A204.1 (cell line): ENCODE measurements around the gene TBCK.
"Not testable (repeated sequence)": the region's sequence is repeated elsewhere in the genome, so short reads cannot be mapped to it uniquely, and the experiment has no call there.

Experiments
- FAIRE-seq: peaks from 2 replicates; lab custom pipeline; 2012; peaks lifted over from hg19 to GRCh38; lab: Jason Lieb, UNC

Gene TBCK

DNA sequence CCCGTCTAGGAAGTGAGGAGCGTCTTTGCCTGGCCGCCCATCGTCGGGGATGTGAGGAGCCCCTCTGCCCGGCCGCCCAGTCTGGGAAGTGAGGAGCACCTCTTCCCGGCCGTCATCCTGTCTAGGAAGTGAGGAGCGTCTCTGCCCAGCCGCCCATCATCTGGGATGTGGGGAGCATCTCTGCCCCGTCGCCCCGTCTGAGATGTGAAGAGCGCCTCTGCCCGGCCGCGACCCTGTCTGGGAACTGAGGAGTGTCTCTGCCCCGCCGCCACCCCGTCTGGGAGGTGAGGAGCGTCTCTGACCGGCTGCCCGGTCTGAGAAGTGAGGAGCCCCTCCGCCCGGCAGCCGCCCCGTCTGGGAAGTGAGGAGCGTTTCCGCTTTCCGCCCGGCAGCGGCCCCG lies 5.2 kb upstream of the TBCK start:
- FAIRE-seq, result not testable (repeated sequence)

DNA sequence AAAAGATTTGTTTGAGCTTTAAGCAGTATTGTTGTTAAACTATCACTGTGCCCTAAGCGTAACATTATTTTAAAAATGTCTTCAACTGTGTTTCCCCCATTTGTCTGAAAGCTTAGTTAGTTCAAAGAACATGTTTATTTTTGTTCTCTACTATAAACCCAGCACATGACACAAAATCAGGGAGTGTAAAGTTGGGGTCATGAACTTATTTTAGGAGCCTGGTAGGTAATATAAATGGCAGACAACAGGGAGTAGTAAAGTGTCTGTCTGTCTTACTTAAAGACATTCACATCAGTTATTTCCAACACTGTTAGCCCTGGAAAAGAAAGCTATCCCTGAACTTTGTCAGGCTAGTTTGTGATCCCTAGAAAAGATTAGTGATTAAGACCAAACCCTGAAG lies 4.2 kb upstream of the TBCK start:
- FAIRE-seq, result no peak

GRCh38 chr4:106318511-106318910 lies 2.5 kb upstream of the TBCK start:
- no peak for FAIRE-seq

GRCh38 chr4:106317815-106318214 lies 1.8 kb upstream of the TBCK start:
- FAIRE-seq, result no peak

DNA sequence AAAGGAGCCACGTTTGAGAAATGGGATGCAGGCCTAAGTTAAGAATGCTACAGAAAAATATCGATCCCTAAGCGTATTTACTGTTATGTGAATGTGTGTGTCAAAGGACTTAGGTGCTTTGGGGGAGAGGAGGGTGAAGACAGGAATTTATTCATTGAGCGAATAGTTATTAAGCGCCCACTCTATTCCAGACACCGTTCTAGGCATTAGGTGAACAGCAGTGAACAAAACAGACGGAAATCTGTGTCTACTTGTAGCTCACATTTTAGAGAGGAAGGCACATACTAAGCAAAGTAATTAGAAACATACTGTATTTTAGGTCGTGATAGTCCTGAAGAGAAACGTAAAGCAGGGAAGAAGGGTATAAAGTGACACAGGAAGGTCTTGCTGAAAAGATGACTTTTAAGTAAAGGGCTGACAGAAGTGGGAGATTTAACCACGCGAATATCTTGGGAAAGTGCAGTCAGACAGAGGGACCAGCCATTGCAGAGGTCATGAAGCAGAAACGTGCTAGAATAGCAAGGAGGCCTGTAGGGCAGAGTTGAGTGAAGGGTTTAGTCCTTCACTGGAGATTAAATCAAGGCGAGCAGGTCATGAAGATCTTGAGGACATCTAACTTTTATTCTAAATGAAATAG lies 882 bp upstream of the TBCK start:
- FAIRE-seq, result no peak

DNA sequence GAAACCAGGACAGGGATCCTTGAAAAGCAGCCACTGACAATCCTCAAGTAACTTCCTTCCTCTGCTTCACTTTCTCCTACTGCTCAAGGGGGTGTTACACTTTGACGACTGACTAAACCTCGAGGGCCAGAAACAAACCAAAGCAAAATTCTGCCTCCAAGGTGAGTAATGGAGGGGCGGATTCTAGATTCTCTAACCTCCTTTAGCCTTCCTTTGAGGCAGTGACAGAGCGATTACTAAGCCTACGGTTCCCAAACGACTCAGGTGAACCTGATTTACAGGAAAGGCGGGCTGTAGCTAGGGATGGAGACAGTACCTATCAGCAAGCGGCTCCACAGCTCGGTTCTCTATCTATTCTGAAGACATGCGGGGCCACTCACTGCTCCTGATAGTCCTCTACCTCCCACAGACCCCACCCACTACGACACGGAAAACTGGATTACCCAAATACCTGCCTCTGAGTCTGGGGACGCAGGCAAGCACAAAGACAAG lies 487 bp downstream of the TBCK start:
- FAIRE-seq, result no peak

DNA sequence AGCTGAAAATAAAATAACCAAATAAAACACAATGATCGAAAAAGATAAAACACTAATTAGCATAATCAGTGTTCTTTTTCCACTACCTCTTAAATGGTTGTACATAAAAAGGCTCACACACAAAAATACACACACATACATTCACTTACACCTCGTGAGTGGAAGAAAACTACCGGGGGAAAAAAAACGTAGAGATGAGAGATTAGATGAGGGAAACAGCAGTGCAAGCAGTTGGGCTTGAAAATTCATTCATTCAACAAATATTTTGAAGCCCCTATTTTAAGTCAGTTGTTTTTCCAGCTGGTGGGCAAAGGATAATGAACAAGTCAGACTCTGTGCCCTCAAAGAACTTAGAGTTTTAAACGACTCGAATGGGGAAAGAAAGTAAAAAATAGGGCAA lies 1.0 kb downstream of the TBCK start:
- no peak for FAIRE-seq

DNA sequence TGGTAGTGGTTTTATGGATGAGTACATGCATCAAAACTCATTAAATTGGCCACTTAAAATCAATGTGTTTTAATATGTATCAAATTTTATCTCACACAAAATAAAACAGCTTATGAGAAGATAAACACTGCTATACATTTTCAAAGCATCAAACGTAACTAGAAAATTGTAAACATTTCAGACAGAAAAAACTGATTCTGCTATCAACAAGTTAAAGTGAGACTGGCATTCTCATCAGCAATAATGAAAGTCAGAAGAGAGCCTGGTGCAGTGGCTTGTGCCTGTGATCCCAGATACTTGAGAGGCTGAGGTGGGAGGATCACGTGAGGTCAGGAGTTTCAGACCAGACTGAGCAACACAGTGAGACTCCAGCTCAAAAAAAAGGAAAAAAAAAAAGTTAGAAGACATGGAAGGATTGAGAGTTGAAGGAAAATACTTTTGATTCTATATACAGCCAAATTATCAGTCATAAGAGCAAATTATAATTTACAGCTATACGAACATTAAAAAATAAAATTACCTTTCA lies 2.9 kb downstream of the TBCK start:
- no peak for FAIRE-seq

DNA sequence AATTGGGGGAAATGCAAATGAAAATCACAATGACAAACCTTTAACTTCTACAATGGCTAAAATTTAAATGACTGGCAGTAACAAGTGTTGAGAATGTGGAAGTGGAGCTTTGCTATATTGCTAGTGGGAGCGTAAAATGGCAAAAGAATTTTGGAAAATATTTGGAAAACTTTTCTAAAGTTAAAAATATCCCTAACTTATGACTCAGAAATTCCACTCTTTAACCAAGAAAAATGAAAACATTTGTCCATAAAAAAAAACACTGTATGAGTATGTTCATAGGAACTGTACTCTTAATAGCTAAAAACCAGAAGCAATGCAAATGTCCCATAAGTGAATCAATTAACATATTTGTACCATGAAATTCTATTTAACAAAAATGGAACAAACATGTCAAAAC lies 3.6 kb downstream of the TBCK start:
- FAIRE-seq, result no peak

GRCh38 chr4:106306561-106306960 lies 9.4 kb downstream of the TBCK start:
- no peak for FAIRE-seq

DNA sequence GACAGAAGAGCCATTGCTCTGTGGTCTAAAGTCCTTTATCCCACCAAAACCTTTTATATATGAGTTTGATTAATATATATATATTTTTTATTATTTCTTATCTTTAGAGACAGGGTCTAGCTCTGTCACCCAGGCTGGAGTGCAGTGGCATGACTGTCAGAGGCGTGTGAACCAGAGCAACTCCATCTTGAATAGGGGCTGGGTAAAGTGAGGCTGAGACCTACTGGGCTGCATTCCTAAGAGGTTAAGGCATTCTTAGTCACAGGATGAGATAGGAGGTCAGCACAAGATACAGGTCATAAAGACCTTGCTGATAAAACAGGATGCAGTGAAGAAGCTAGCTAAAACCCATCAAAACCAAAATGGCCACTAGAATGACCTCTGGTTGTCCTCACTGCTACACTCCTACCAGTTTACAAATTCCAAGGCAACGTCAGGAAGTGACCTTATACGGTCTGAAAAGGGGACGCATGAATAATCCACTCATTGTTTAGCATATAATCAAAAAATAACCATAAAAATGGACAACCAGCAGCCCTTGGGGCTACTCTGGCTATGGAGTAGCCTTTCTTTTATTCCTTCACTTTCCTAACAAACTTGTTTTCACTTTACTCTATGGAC lies 10.5 kb downstream of the TBCK start:
- FAIRE-seq, result no peak

GRCh38 chr4:106304632-106305031 lies 11.4 kb downstream of the TBCK start:
- FAIRE-seq, result no peak

GRCh38 chr4:106303548-106304281 lies 12.3 kb downstream of the TBCK start:
- FAIRE-seq, result no peak

GRCh38 chr4:106302062-106302438 lies 14.0 kb downstream of the TBCK start:
- FAIRE-seq, result no peak

GRCh38 chr4:106301393-106302061 lies 14.5 kb downstream of the TBCK start:
- no peak for FAIRE-seq

GRCh38 chr4:106299977-106300376 lies 16.0 kb downstream of the TBCK start:
- no peak for FAIRE-seq

GRCh38 chr4:106297245-106298035 lies 18.6 kb downstream of the TBCK start:
- FAIRE-seq, result no peak

GRCh38 chr4:106294062-106294461 lies 21.9 kb downstream of the TBCK start:
- no peak for FAIRE-seq

DNA sequence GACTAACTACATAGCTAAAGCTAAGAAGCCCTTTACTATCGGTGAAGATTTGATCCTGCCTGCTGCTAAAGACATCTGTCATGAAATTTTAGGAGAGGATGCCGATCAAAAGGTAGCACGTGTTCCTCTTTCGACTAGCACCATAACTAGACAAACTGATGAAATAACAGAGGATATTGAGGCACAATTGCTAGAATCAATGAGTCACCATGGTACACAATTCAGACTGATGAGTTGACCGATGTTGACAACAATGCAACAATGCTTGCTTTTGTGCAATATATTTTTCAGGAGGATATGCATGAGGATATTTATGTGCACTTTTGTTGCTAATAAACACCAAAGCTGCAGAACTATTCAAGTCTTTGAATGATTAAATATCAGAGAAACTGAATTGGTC lies 24.3 kb downstream of the TBCK start:
- FAIRE-seq, result no peak

DNA sequence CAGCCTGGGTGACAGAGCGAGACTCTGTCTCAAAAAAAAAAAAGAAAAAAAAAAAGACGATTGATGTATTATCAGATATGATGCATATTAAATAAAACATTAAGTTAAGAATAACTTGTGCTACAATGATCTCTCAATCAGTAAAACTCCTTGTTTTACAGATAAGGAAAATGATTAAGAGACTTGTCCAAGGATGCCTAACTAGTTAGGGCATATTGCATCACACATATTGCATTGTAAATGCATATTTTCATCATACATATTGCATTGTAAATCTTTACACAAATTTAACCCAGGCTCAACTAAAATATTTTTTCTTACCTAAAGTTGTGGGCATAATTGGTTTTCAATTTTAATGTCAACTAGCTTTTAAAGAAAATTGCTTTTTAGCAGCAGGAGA lies 26.3 kb downstream of the TBCK start:
- FAIRE-seq, result no peak

DNA sequence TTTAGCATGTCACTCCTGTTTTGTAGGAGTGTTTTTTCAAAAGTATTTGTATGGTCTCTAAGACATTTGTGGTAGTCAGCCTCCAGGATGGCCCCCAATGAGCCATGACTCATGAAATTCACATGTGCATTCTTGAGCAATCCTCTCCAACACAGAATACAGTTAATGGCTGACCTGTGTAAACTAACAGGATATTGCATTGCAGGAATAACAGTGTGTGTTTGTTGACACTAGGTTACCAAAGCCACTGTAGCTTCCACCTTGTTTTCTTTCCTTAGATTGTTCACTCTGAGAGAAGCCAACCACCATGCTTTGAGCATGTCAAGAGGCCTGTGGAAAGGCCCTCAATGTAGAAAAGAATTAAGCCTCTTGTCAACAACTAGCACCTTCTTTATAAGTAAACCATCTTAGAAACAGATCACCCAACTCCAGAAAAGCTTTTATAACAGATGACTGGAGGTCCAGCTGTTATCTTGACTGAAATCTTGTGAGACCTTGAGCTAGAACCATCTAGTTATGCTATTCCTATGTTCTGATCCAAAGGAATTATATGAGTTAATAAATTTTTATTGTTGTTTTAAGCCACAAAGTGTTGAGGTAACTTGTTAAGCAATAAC lies 28.5 kb downstream of the TBCK start:
- no peak for FAIRE-seq

GRCh38 chr4:106286611-106287010 lies 29.4 kb downstream of the TBCK start:
- no peak for FAIRE-seq
